ENCODE measurements around the gene OPN1SW. TPM values are rescaled to one million over a fixed set of nuclear protein-coding genes. Genes with fewer than 3 reads are reported as not detected.

OPN1SW gene
- total RNA-seq, 1 experiment from 2014 or later = not detected

DNA sequence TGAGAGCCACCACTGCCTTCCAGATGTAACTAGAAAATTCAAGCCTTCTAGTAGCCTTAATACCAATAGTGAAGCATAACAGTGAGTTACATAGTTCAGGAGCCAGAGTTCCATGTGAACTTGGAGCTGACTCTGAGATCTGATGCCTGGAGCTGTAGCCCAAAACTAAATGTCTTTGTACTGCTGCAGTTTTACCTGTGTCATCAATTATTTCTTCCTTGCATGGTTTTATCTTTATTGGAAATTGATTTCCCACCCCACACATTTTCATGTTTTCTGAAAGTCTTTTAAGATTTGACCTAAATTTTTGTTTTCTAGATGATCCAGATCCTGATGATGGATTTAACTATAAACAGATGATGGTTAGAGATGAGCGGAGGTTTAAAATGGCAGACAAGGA is 17.0 kb downstream of the OPN1SW start:
- Mint-ChIP-seq H3K9me3 (ENCODE audit: low read depth, unreplicated experiment) (no peaks in the 10 kb centered on the region), H3K4me1 (ENCODE audit: low read depth, unreplicated experiment) (no peaks in the 10 kb centered on the region), H3K4me3 (ENCODE audit: low read depth, unreplicated experiment) (no peak overlapping the region), H3K36me3 (ENCODE audit: insufficient read depth, unreplicated experiment) (peaks cover 20% of the 10 kb centered on the region), H3K27ac (ENCODE audit: unreplicated experiment) (no peak overlapping the region), H3K27me3 (ENCODE audit: unreplicated experiment) (no peaks in the 10 kb centered on the region)
- CTCF ChIA-PET = no interaction called here
- intact Hi-C loops (cut with micrococcal nuclease; ENCODE audit: unreplicated experiment) = no loop called here
- TF ChIP-seq, protein P1, sequence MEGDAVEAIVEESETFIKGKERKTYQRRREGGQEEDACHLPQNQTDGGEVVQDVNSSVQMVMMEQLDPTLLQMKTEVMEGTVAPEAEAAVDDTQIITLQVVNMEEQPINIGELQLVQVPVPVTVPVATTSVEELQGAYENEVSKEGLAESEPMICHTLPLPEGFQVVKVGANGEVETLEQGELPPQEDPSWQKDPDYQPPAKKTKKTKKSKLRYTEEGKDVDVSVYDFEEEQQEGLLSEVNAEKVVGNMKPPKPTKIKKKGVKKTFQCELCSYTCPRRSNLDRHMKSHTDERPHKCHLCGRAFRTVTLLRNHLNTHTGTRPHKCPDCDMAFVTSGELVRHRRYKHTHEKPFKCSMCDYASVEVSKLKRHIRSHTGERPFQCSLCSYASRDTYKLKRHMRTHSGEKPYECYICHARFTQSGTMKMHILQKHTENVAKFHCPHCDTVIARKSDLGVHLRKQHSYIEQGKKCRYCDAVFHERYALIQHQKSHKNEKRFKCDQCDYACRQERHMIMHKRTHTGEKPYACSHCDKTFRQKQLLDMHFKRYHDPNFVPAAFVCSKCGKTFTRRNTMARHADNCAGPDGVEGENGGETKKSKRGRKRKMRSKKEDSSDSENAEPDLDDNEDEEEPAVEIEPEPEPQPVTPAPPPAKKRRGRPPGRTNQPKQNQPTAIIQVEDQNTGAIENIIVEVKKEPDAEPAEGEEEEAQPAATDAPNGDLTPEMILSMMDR (IDR thresholded peaks at IDR 0.05; ENCODE audit: unreplicated experiment) = no peak
- BruUV-seq (replicated peaks) = no TSS peak
- no peak for DNase-seq

DNA sequence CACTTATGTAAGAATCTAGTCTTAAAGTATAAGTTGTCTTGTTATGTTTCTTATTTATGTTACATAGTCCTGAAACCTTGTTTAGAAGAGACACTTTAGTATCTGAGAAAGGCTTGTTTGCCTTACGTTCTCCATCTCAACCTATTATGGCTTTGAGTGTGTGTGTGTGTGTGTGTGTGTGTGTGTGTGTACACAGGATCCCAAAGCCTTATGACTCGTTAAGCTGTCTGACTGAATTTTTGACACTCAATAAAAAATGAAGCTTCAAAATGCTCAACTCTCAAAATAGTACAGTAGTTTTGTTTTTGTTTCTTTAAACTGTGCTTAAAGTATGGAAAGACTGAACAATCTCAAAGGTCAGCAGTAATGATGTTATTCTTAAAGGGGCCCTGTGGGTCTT is 18.4 kb downstream of the OPN1SW start:
- H3K4me3 Mint-ChIP-seq (ENCODE audit: low read depth, unreplicated experiment) = no peak overlapping the region
- peaks cover 31% of the 10 kb centered on the region for H3K36me3 Mint-ChIP-seq (ENCODE audit: insufficient read depth, unreplicated experiment)
- no peaks in the 10 kb centered on the region for H3K27me3 Mint-ChIP-seq (ENCODE audit: unreplicated experiment)
- no peak overlapping the region for H3K27ac Mint-ChIP-seq (ENCODE audit: unreplicated experiment)
- TF ChIP-seq, protein P1 (IDR thresholded peaks at IDR 0.05; ENCODE audit: unreplicated experiment) = no peak
- H3K4me1 Mint-ChIP-seq (ENCODE audit: low read depth, unreplicated experiment) = no peaks in the 10 kb centered on the region
- no TSS peak for BruUV-seq (replicated peaks)
- DNase-seq = no peak
- CTCF ChIA-PET = no interaction called here
- H3K9me3 Mint-ChIP-seq (ENCODE audit: low read depth, unreplicated experiment) = no peaks in the 10 kb centered on the region
- intact Hi-C loops (cut with micrococcal nuclease; ENCODE audit: unreplicated experiment) = no loop called here

DNA sequence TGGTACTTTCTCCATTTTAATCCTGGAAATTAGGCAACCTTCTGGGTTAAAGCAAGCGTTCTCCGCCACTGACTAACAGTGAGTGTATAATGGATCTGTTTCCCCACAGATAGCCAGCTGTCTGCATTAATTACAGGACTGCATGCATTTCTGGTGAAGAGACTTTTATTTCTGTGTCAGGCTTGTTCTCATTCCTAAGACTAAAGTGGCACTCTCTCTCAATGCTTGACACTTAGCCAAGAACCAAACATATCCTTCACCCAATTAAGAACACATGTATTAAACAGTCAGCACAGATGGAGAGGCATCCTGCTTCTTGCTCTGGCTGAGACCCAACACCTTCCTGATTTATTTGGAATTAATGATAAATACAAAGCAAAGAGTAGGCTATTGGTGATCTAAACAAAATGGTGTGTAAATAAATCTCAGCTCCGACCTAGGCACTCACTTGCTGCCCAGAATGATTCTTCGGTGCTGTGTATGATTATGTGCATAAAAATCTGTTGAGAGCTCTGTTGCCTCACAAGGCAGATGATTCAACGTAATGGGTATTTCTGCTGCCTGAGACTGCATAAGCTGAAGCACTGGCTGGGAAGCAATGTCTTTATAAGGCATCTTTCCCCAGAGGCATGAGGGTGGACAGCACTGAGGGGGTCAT is 19.6 kb downstream of the OPN1SW start:
- BruUV-seq (replicated peaks) = no TSS peak

DNA sequence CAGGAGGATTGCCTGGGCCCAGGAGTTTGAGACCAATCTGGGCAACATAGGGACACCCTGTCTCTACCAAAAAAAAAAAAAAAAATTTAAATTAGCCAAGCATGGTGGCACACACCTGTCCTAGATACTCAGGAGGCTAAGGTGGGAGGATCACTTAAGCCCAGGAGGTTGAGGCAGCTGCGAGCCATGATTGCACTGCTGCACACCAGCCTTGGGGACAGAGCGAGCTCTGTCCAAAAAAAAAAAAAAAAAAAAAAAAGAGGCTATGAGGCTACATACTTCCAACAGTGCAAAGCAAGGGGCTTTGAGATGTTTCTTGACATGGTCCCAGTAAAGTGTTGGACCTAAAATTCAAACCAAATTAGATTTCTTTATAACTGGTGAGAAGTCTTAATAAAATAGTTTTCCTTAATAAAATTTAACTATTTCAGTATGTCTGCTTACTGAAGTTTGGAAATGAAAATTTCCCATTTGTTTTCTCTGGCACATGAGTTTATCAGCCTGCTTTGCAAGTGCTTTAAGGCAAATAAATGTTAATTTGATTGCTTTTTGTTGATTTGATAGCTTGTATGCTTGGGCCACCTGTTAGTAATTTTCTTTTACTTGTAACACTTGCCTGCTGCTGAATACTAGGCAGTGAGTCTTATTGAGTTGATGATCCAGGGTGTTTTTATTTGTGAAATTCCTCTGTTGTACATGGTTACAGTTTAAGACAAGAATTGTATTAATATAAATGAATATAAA is 20.3 kb downstream of the OPN1SW start:
- TF ChIP-seq, protein P1 (IDR thresholded peaks at IDR 0.05; ENCODE audit: unreplicated experiment) = no peak
- CTCF ChIA-PET = interaction anchor here (0.7 kb wide), 1 partner anchor 423 kb away, joined by 3 read pairs; no protein-coding TSS in a partner anchor
- no peaks in the 10 kb centered on the region for H3K9me3 Mint-ChIP-seq (ENCODE audit: low read depth, unreplicated experiment)
- no peak overlapping the region for H3K27ac Mint-ChIP-seq (ENCODE audit: unreplicated experiment)
- intact Hi-C loops (cut with micrococcal nuclease; ENCODE audit: unreplicated experiment) = no loop called here
- BruUV-seq (replicated peaks) = no TSS peak
- H3K4me1 Mint-ChIP-seq (ENCODE audit: low read depth, unreplicated experiment) = no peaks in the 10 kb centered on the region
- H3K27me3 Mint-ChIP-seq (ENCODE audit: unreplicated experiment) = no peaks in the 10 kb centered on the region
- peaks cover 27% of the 10 kb centered on the region for H3K36me3 Mint-ChIP-seq (ENCODE audit: insufficient read depth, unreplicated experiment)
- no peak for DNase-seq
- no peak overlapping the region for H3K4me3 Mint-ChIP-seq (ENCODE audit: low read depth, unreplicated experiment)

More for the DNA sequence above, 19.6 kb downstream of the OPN1SW start:
- intact Hi-C loops (cut with micrococcal nuclease; ENCODE audit: unreplicated experiment) = no loop called here
- Mint-ChIP-seq H3K9me3 (ENCODE audit: low read depth, unreplicated experiment) (no peaks in the 10 kb centered on the region), H3K27ac (ENCODE audit: unreplicated experiment) (no peak overlapping the region), H3K4me3 (ENCODE audit: low read depth, unreplicated experiment) (no peak overlapping the region), H3K36me3 (ENCODE audit: insufficient read depth, unreplicated experiment) (peaks cover 28% of the 10 kb centered on the region), H3K27me3 (ENCODE audit: unreplicated experiment) (no peaks in the 10 kb centered on the region), H3K4me1 (ENCODE audit: low read depth, unreplicated experiment) (no peaks in the 10 kb centered on the region)
- no peak for DNase-seq
- TF ChIP-seq, protein P1 (IDR thresholded peaks at IDR 0.05; ENCODE audit: unreplicated experiment) = no peak
- CTCF ChIA-PET = no interaction called here

All from Calu3 (cell line).